HG02852 (cell line): Measurements from ENCODE around the gene SSH2.
"Not testable (repeated sequence)": the region's sequence is repeated elsewhere in the genome, so short reads cannot be mapped to it uniquely, and the experiment has no call there.

ENCODE experiments used
- ATAC-seq: cut with Tn5 transposase; IDR thresholded peaks from one replicate; pipeline ENCODE4 v1.9.1; 2021; ENCODE audit warnings: mild to moderate bottlenecking, moderate library complexity; ENCODE audit not compliant: unreplicated experiment

SSH2 gene

DNA sequence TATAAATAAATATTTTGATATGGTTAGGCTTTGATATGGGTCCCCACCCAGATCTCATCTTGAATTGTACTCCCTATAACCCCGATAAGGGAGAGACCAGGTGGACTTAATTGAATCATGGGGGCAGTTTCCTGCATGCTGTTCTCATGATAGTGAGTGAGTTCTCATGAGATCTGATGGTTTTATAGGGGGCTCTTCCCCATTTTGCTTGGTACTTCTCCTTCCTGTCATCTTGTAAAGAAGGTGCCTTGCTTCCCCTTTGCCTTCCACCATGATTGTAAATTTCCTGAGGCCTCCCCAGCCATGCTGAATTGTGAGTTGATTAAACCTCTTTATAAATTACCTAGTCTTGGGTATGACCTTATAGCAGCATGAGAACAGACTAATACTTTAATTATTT lies 55.7 kb downstream of the SSH2 start:
- ATAC-seq, result not testable (repeated sequence)

DNA sequence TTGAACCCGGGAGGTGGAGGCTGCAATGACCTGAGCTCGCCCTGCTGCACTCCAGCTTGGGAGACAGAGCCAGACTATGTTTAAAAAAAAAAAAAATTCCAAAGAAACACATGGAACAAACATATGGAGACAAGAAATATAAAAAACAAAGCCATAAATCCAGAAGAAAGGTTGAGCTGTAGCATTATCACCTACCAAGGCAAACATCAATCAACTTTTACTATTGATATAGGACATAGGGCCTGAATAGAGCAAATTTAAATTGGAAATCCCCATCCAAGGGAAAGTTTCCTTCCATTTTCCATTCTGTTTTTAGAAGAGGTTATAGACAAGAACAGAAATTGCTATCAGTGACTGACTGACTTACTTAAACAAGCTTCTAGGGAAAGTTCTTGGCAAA lies 56.6 kb downstream of the SSH2 start:
- no peak for ATAC-seq

DNA sequence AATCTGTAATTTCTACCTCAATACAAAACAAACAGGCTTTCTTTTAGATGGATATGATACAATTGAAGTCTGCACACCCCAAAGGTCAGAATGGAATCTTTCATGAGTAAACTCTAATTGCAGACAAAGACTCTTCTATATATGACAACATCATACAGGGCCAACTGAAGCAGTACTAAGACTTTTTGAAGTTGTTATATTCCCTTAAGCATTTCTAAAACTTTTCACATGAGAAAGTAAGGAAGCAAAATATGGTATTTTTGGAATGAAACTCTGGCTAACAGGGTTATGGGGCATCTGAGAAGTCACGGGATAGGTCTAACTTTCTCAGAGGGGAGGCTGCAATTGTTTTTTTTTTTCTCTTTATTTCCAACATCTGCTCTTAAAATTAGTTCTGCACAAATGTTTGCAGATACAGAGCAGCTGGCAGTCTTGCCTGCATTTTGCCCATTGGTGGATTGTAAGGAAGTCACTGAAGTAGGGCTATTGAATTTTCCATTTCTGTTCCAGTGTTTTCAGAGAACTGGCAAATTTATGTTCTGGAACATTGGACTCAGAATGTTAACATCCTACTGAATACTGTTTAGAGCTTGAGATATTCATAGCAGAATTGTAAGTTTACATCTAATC lies 59.1 kb downstream of the SSH2 start:
- ATAC-seq, result no peak

DNA sequence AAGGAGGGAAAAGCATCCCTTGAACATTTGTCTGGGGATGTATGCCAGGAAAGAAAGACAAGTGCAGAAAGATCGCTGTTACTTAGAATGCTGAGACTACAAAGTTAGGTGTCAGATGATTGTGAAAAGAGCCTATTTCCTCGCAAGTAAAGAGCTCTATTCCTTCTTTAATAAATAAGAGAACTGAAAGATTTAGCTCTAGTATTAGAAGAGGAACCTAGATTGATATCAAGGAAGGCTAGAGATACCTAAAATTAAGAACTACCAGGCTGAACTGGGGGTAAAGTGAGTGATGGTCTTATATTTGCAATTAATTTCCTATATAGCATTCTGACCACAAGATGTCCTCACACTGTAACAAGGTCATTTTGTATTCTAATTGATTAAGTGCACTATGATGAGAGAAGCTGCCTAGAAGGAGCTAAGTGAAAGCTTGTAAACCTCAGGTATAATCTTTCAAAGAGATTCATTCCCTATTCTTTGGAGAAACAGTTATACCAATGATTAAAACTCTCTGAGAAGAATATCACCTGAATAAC lies 62.3 kb downstream of the SSH2 start:
- ATAC-seq, result no peak

DNA sequence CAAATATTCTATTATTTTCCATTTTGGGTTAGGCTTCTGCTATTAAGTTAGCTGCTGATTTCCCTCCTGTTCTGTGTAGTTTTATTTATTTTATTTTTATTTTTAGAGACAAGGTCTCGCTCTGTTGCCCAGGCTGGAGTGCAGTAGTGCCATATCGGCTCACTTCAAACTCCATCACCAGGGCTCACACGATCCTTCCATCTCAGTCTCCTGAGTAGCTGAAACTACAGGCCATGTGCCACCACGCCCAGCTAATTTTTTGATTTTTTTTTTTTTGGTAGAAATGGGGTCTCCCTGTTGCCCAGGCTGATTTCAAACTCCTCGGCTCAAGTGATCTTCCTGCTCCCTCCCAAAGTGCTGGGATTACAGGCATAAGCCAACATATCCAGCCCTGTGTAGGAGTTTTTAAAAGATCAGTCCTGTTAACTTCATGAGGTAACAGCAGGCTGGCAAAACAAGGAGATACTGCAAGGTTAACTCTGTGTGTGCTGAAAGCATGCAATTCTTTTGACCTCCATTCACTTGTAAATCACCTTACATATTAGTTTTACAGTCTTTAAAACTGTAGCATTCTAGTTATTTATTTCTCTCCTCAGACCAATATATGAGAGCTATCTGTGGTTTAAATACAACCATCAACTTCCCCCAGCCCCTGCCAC lies 63.2 kb downstream of the SSH2 start:
- ATAC-seq, result no peak

DNA sequence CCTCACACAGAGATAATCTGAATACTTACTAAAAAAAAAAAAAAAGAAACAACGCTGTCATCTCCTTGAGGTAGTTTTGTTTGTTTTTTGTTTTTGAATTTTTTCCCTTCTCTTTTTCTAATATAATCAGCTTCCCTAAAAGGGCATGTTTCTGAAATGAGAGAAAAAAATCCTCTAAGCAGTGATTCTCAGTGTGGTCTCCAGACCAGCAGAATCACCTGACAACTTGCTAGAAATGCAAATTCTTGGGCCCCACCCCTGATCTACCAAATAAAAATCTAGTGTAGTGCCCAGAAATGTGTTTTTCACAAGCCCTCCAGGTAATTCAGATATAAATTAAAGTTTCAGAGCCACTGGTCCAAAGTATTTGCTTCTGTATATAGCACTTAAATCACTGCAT lies 65.4 kb downstream of the SSH2 start:
- ATAC-seq, result no peak

DNA sequence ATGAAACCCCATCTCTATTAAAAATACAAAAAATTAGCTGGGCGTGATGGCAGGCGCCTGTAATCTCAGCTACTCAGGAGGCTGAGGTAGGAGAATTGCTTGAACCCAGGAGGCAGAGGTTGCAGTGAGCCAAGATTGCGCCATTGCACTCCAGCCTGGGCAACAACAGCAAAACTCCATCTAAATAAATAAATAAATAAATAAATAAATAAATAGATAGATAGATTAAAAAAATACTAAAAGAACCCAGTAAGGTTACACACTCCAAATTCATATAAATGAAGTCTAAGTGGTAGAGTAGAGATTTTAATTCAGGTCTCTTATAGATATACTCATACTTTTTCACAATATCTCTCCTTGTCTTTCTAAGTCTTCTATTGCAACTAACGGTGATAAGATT lies 65.9 kb downstream of the SSH2 start:
- not testable (repeated sequence) for ATAC-seq

DNA sequence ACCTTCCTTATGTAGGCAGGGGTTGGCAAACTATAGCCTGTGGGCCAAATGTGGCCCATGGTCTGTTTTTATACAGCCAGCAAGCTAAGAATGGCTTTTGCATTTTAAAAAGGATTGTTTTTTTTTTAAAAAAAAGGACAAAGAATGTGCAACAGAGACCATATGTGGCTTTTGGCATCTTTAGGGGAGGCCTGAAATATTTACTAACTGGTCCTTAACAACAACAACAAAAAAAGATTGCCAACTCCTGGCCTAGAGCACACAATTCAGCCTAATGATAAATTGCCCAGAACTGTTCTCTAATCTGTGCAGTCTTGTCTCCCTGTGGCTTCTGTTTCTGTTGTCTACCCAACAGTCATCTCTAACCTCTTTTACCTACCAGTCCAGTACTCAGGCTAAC lies 67.1 kb downstream of the SSH2 start:
- no peak for ATAC-seq

DNA sequence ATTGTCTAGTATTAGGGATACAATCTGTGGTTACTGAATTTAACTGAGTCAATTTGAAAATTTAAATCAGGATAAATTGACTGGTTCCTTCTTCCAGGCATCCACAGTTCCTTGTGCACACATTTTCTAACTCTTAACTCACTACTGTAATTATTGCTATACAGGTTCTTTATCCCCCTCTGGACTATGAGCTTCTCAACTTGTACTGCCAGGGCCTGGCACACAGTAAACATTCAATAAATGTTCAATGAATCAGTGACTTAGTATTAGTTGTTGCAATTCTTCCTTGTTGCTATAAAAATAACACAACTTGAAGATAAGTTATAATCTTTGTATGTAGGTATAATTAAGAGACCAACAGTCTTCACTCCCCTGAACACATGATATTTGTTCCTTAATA lies 67.9 kb downstream of the SSH2 start:
- no peak for ATAC-seq

DNA sequence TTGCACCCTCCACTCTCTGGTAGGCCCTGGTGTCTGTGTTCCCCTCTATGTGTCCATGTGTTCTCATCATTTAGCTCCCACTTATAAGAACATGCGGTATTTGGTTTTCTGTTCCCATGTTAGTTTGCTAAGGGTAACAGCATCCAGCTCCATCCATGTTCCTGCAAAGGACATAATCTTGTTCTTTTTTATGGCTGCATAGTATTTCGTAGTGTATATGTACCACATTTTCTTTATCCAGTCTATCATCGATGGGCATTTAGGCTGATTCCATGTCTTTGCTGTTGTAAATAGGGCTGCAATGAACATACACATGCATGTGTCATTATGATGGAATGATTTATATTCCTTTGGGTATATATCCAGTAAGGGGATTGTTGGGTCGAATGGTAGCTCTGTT lies 70.6 kb downstream of the SSH2 start:
- ATAC-seq, result not testable (repeated sequence)

DNA sequence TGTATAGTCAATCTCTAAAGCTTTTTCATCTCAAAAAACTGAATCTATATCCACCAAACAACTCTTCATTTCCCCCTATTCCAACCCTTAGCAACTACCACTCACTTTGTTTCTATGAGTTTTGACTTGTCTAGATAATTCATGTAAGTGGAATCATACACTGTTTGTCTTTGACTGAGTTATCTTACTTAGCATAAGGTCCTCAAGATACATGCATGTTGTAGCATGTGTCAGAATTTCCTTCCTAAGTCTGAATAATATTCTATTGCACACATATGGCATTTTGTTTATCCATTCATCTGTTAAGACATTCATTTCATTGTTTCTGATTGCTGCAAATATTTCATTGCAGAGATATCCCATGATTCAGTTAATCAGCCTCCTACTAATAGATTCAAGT lies 72.2 kb downstream of the SSH2 start:
- no peak for ATAC-seq

DNA sequence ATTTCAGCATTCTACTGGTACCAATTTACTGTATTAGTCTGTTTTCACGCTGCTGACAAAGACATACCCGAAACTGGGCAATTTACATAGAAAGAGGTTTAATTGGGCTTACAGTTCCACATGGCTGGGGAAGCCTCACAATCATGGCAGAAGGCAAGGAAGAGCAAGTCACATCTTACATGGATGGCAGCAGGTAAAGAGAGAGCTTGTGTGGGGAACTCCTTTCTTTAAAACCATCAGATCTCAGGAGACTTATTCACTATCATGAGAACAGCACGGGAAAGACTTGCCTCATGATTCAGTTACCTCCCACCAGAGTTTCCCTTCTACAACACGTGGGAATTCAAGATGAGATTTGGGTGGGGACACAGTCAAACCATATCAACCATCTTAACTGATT lies 72.9 kb downstream of the SSH2 start:
- ATAC-seq, result not testable (repeated sequence)

DNA sequence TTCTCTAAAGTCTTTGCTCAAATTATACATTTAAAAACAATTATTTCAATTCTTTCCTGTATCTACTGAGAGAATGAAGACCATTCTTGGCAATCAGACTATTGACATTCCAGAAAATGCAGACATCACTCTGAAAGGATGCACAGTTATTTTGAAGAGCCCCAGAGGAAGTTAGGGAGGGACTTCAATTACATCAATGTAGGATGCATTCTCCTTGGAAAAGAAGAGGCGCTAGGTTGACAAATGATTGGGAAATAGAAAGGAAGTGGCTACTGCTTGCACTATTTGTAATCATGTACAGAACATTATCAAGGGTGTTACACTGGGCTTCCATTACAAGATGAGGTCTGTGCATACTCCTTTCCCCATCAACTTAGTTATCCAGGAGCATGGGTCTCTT lies 74.3 kb downstream of the SSH2 start:
- ATAC-seq, result no peak

DNA sequence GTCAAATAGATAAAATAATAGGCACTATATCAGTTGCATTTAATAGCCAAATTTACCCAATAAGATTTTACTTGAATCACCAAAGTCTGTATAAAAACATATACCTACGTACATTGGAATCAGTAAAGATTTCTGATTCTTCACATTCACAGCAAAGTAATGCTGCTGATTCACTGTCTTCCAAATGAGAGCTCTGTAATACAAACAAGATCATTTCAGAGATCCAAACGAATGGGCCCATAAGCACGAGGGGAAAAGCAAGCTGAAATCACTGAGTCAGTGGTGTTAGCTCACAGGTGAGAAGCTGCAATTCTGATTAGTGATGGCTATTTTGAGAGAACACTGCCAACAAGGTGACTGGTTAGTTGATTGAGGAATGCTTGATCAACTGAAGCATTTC lies 81.3 kb downstream of the SSH2 start:
- no peak for ATAC-seq

DNA sequence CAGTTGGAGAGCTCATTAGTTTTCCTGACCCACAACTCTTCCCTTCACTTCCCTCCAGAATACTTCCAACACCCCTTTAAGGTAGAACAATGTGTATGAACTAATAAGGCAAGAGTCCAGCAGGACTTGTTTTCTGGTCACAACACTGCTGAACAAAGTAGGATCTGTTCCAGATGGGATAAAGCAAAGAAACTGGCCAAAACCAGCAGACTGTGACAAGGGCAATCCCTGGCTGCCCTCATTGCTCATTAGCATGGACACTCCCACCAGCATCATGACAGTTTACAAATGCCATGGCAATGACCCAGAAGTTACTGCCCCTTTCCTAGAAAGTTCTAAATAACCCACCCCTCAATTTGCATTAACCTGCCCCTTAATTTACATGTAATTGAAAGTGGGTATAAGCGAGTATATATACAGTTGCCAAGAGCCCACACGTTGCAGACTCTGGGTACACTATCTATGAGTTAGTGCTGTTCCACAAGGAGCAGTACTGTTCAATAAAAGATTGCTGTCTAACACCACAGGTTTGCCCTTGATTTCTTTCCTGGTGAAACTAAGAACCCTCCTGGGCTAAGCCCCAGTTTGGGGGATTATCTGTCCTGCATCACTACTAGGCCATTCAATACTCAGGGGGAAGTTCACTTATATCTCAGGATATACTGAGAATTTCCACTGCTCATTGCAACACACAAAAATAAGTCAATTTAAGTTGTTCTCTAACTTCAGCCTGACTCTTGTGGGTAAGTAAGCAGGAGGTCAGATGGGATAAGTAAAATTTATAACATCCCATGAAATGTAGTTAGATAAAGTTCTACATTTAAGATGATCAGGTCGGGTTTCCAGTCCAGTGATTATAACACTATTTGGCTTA lies 82.3 kb downstream of the SSH2 start:
- no peak for ATAC-seq

DNA sequence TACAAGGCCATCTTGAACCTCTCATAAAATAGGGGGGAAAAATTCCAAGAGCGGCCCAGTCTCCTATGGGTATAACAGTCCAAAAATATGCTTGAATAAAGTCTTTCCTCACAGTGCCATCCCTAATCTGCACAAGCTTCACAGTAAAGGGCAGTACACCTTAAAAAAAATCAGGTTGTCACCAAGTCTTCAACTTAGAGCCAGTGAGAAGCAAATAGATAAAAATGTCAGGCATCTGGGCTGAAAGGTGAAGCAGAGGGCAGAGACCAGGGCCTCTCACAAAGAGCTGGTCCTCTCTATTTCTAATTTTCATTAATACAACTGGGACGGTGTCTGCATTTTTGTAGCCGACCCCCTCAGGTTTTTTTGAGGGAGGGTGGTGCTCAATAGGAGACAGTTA lies 82.9 kb downstream of the SSH2 start:
- no peak for ATAC-seq

DNA sequence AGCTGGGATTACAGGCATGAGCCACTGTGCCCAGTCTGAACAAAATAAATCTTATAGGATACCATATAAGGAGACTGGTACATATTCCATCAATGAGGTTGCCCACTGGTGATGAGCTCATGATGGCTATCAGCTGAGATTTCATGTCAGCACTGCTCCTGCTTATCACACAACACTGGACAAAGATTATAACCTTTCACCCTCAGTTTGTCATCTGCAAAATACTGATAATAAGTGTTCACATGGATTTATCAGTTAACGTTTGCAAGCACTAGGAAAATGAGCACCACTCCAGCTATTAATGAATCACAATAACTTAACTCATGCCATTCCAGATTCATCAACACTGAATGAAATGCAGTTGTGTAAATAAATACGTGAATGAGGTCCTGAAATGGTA lies 83.7 kb downstream of the SSH2 start:
- no peak for ATAC-seq

DNA sequence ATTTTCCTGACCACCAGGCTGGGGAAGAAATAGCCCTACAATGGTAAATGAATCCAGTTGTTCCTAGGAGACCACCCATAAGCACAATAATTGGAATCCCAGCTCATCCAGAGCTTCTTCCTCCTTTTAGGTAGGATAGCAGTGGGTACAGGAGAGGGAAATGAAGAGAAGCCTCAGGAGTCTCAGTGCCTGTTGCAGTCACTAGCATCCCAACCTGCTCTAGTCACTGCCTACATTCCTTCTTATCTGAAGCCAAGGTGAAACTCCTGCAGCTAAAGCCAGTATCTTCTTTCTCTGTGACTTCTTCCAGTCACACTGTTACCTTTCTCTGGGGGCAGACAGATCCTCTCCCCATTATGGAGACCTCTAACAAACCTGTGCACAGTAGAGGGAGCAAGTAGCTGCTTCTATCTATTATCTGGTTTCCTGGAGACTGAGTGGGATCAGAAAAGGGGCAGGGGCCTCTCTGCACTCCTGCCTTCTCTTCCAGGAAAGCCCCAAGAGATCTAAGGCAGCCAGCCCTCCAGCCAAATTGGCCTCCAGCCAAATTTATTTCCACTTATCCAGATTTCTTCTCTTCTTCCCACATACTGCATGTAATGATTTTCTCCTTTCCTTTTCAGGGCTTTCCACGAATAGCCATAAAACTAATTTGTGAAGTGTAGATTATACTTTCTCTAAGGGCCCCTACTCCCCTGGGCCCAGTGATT lies 85.5 kb downstream of the SSH2 start:
- ATAC-seq, result no peak

DNA sequence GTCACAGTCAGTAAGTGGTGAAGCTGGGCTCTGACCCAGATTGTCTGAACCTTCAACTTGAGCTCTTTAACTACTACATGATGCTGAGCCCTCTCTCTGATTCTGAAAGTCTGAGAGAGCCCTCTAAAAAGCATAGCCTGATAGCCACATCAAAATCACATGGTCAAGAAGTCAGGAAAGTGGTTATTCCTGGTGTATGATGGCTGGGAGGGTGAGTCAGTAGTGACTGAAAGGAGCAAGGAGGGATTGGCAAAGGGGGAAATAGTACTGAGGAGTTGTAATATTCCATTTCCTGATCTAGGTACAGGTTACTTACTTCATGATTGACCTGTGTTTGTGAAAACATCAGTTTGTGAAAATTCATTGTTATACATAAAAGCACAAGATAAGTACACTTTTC lies 89.1 kb downstream of the SSH2 start:
- no peak for ATAC-seq

DNA sequence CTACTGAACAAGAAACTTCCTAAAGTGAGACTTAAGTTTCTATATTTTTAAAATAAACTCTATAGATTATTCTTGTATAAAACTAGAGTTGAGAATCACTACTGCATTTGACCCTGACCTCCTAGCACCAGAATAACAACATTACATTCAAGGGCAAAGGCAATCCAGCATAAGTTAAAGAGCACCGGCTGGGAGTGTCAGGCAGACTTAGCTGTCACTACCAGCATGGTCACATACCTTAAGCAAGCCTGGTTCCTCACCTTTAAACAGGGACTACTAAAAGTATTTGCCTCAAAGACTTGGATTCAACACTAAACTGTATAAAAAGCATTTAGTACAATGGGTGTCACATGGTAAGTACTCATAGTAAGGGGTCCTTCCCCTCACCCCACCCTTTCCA lies 90.4 kb downstream of the SSH2 start:
- ATAC-seq, result no peak

DNA sequence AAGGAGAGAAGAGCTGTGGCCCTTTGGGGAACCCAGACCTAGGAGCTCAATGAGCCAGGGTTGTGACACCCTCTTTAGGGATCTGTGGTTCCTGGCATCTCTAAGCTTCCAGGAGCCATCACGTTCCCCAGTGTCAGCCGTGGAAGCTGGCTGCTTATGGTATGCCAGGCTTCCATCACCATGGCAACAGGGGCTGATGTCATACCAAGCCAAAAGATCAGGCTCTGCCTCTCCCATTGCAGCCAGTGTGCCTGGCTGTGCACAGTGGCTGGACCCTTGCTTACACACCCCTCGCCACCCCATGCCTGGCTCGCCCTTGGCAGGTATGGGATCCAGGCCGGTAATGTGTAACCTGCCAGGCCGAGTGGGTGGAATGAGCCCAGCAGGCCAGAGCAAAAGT lies 91.1 kb downstream of the SSH2 start:
- no peak for ATAC-seq
